Left hindlimb (tissue), 1 donor: ENCODE measurements around the gene CCAR1.
A peak's percentile ranks its signal among the peaks of the same experiment; 100 is the strongest.
"Not testable (repeated sequence)": the region's sequence is repeated elsewhere in the genome, so short reads cannot be mapped to it uniquely, and the experiment has no call there.

ENCODE experiments used
- DNase-seq: peaks from one replicate; pipeline ENCODE4 v3.0.0-alpha.2; 2018

CCAR1 gene

GRCh38 chr10:68767407-68767806 lies 46.4 kb downstream of the CCAR1 start:
- DNase-seq, result not testable (repeated sequence)

- no peak for DNase-seq
These were observed 60.9 kb downstream of the CCAR1 start for GRCh38 chr10:68781613-68782574.

GRCh38 chr10:68784476-68784875 lies 63.4 kb downstream of the CCAR1 start:
- DNase-seq, result no peak

GRCh38 chr10:68787813-68788212 lies 66.8 kb downstream of the CCAR1 start:
- no peak for DNase-seq

GRCh38 chr10:68790476-68790875 lies 69.4 kb downstream of the CCAR1 start:
- no peak for DNase-seq

GRCh38 chr10:68792115-68792514 lies 71.1 kb downstream of the CCAR1 start:
- DNase-seq, result no peak

GRCh38 chr10:68795886-68796532 lies 75.0 kb downstream of the CCAR1 start:
- DNase-seq, result no peak

- no peak for DNase-seq
These were observed 75.6 kb downstream of the CCAR1 start for GRCh38 chr10:68796605-68797004.

- DNase-seq, result no peak
These were observed 79.2 kb downstream of the CCAR1 start for GRCh38 chr10:68800211-68800610.

- DNase-seq, result no peak
These were observed 83.7 kb downstream of the CCAR1 start for GRCh38 chr10:68804692-68805091.

- DNase-seq, result not testable (repeated sequence)
These were observed 89.8 kb downstream of the CCAR1 start for GRCh38 chr10:68810830-68811229.

- no peak for DNase-seq
These were observed 90.4 kb downstream of the CCAR1 start for GRCh38 chr10:68811314-68812009.

GRCh38 chr10:68812420-68812819 lies 91.4 kb downstream of the CCAR1 start:
- DNase-seq, result no peak

GRCh38 chr10:68813559-68813958 lies 92.5 kb downstream of the CCAR1 start:
- DNase-seq, result no peak

GRCh38 chr10:68816796-68817412 lies 95.9 kb downstream of the CCAR1 start:
- no peak for DNase-seq

- DNase-seq, result not testable (repeated sequence)
These were observed 99.3 kb downstream of the CCAR1 start for GRCh38 chr10:68820359-68820758.

- DNase-seq, result not testable (repeated sequence)
These were observed 101.6 kb downstream of the CCAR1 start for GRCh38 chr10:68822626-68823025.

GRCh38 chr10:68826764-68827591 lies 105.9 kb downstream of the CCAR1 start, which contains the start of gene STOX1:
Gene STOX1, plus strand, starts transcription at chr10:68827531. Its CDS starts 93 bp downstream, at chr10:68827624.
- DNase-seq, result peak; percentile 82

GRCh38 chr10:68827592-68827959 lies 106.5 kb downstream of the CCAR1 start:
- DNase-seq, result not testable (repeated sequence)

- DNase-seq, result peak; percentile 28
These were observed 107.1 kb downstream of the CCAR1 start for GRCh38 chr10:68828083-68828601.

GRCh38 chr10:68828833-68829232 lies 107.8 kb downstream of the CCAR1 start:
- DNase-seq, result no peak

GRCh38 chr10:68829521-68829920 lies 108.5 kb downstream of the CCAR1 start:
- no peak for DNase-seq
